HCT116 (cell line): ENCODE results near the gene TEF. TPM values are rescaled to one million over a fixed set of nuclear protein-coding genes. Genes with fewer than 3 reads are reported as not detected.

Source experiments
- ATAC-seq: fragments of 200-7000 bp; cut with Tn5 transposase; 2 replicates; pipeline ENCODE4 v1.9.1; 2020; ENCODE audit warnings: mild to moderate bottlenecking, moderate library complexity
- BruUV-seq: library from RNA; stranded (reverse); fragments of 400-500 nt; replicated peaks from 2 replicates; lab custom pipeline; 2021; lab: Mats Ljungman, UMichigan
- CTCF ChIA-PET: fragments of 300-600 bp; sonication (Branson Sonifier 250); formaldehyde crosslinking; loops from one replicate; lab custom pipeline; 2021; ENCODE audit warnings: antibody characterized with exemption; lab: Charles Lee
- POLR2A ChIA-PET: fragments of 300-600, 350-600 bp; sonication (Branson Sonifier 250); formaldehyde crosslinking; loops from one replicate; lab custom pipeline; 2021; ENCODE audit warnings: antibody characterized with exemption; lab: Charles Lee
- RAD21 ChIA-PET, 2 experiments: fragments of 300-600 bp; sonication (Branson Sonifier 250); formaldehyde crosslinking; loops; one replicate each; lab custom pipeline; 2023; ENCODE audit warnings: low total read pairs in 2 of 2; ENCODE audit not compliant: uncharacterized antibody in 2 of 2, unreplicated experiment in 2 of 2, low non-redundant PET in 1 of 2; lab: Charles Lee
- DNase-seq: peaks from one replicate; pipeline ENCODE4 v3.0.0-alpha.2; 2010; ENCODE audit warnings: low read depth, low spot score
- H2AFZ ChIP-seq: fragments of 200-600 bp; shearing (Covaris generic), sonication (generic); 2 replicates; pipeline ENCODE4 v1.6.1; 2017; ENCODE audit warnings: low read depth, mixed run types, mixed read lengths, antibody characterized with exemption, low read length; ENCODE audit not compliant: poor library complexity, severe bottlenecking
- H3K27ac ChIP-seq: 2 replicates; pipeline ENCODE4 v1.5.1; 2012; ENCODE audit warnings: low read depth, low read length
- H3K27me3 ChIP-seq: fragments of 200-600 bp; sonication (generic); 2 replicates; pipeline ENCODE4 v1.6.1; 2016; ENCODE audit warnings: mixed run types, low read length, mixed read lengths; ENCODE audit not compliant: insufficient read depth
- H3K36me3 ChIP-seq, 2 experiments: fragments of 200-500 bp in 1 of 2; fragments of 200-600 bp in 1 of 2; sonication (Bioruptor generic) in 1 of 2; sonication (generic) in 1 of 2; 2 replicates each; pipeline versions ENCODE4 v1.5.1 to v1.6.1; 2014 to 2016; ENCODE audit warnings: low read length in 2 of 2, inconsistent platforms in 1 of 2, mixed read lengths in 1 of 2, mixed run types in 1 of 2; ENCODE audit not compliant: insufficient read depth in 2 of 2, control insufficient read depth in 1 of 2
- H3K4me1 ChIP-seq, 2 experiments: fragments of 200-600 bp in 1 of 2; sonication (generic) in 1 of 2; 2 replicates each; pipeline versions ENCODE4 v1.5.1 to v1.6.1; 2012 to 2017; ENCODE audit warnings: low read length in 2 of 2, inconsistent platforms in 1 of 2, mild to moderate bottlenecking in 1 of 2, mixed read lengths in 1 of 2, mixed run types in 1 of 2, moderate library complexity in 1 of 2; ENCODE audit not compliant: insufficient read depth in 2 of 2, control insufficient read depth in 1 of 2
- H3K4me2 ChIP-seq: fragments of 200-600 bp; sonication (generic); 2 replicates; pipeline ENCODE4 v1.6.1; 2017; ENCODE audit warnings: mixed run types, low read length, mixed read lengths
- H3K4me3 ChIP-seq, 2 experiments: fragments of 200-600 bp in 1 of 2; sonication (generic) in 1 of 2; replicated peaks in 1 of 2; 2 replicates each; pipeline ENCODE4 v1.5.1; 2011 to 2016; ENCODE audit warnings: low read length in 2 of 2, control low read depth in 1 of 2, low read depth in 1 of 2, mild to moderate bottlenecking in 1 of 2, mixed read lengths in 1 of 2, mixed run types in 1 of 2
- H3K79me2 ChIP-seq: fragments of 200-600 bp; sonication (generic); 2 replicates; pipeline ENCODE4 v1.6.1; 2017; ENCODE audit warnings: mild to moderate bottlenecking, mixed run types, low read length, moderate library complexity, mixed read lengths; ENCODE audit not compliant: insufficient read depth
- H3K9ac ChIP-seq: fragments of 200-600 bp; sonication (generic); 2 replicates; pipeline ENCODE4 v1.6.1; 2016; ENCODE audit warnings: low read length, mixed read lengths
- H3K9me2 ChIP-seq: fragments of 200-600 bp; sonication (generic), shearing (Covaris generic); 2 replicates; pipeline ENCODE4 v1.6.1; 2017; ENCODE audit warnings: mixed run types, mild to moderate bottlenecking, moderate library complexity; ENCODE audit not compliant: insufficient read depth
- H3K9me3 ChIP-seq, 2 experiments: fragments of 200-500 bp in 1 of 2; fragments of 200-600 bp in 1 of 2; sonication (Bioruptor generic) in 1 of 2; sonication (generic) in 1 of 2; 2 replicates each; pipeline ENCODE4 v1.6.1; 2014 to 2017; ENCODE audit warnings: low read length in 2 of 2, mixed read lengths in 2 of 2, inconsistent platforms in 1 of 2, low read depth in 1 of 2, mild to moderate bottlenecking in 1 of 2, mixed run types in 1 of 2, moderate library complexity in 1 of 2; ENCODE audit not compliant: control insufficient read depth in 1 of 2, insufficient read depth in 1 of 2
- H4K20me1 ChIP-seq: fragments of 200-600 bp; sonication (generic), shearing (Covaris generic); 2 replicates; pipeline ENCODE4 v1.6.1; 2017; ENCODE audit warnings: mixed run types, mild to moderate bottlenecking, moderate library complexity; ENCODE audit not compliant: insufficient read depth
- EGR1 ChIP-seq: IDR thresholded peaks from 2 replicates; pipeline ENCODE4 v1.6.1; 2012; ENCODE audit warnings: low read depth
- EZH2 ChIP-seq: fragments of 200-600 bp; sonication (generic); IDR thresholded peaks from 2 replicates; pipeline ENCODE4 v1.6.1; 2017; ENCODE audit warnings: antibody characterized with exemption, mixed run types
- FOSL1 ChIP-seq: IDR thresholded peaks from 2 replicates; pipeline ENCODE4 v1.6.1; 2012; ENCODE audit warnings: low read depth
- RAD21 ChIP-seq: IDR thresholded peaks from 2 replicates; pipeline ENCODE4 v1.6.1; 2012; ENCODE audit warnings: low read depth, mild to moderate bottlenecking
- SIN3A ChIP-seq: IDR thresholded peaks from 2 replicates; pipeline ENCODE4 v1.6.1; 2012; ENCODE audit warnings: low read depth
- SP1 ChIP-seq: IDR thresholded peaks from 2 replicates; pipeline ENCODE4 v1.6.1; 2012; ENCODE audit warnings: low read depth
- SRF ChIP-seq: IDR thresholded peaks from 2 replicates; pipeline ENCODE4 v1.6.1; 2012; ENCODE audit warnings: low read depth
- TCF7L2 ChIP-seq: IDR thresholded peaks from 2 replicates; pipeline ENCODE4 v1.7.0; 2011; ENCODE audit warnings: borderline replicate concordance, inconsistent platforms; ENCODE audit not compliant: insufficient read depth, insufficient read length; ENCODE audit errors: extremely low read depth
- ZFX ChIP-seq: fragments of 450-650 bp; IDR thresholded peaks from 2 replicates; pipeline ENCODE4 v1.6.1; 2017
- ZNF274 ChIP-seq: fragments of 200-500 bp; sonication (Bioruptor generic); IDR thresholded peaks from 2 replicates; pipeline ENCODE4 v1.6.1; 2014; ENCODE audit warnings: mild to moderate bottlenecking, low read depth, low read length, inconsistent platforms
- intact Hi-C: fragments of 100-400 bp; cut with micrococcal nuclease; formaldehyde crosslinking; loops from 2 replicates; pipeline ENCODE4 v1.10.0; 2022
- total RNA-seq: library from RNA; stranded (reverse); gene quantifications from one replicate; pipeline ENCODE4 v1.2.1, GENCODE V29; 2021; ENCODE audit not compliant: unreplicated experiment
- TF ChIP-seq, protein P1 (sequence below): IDR thresholded peaks from 2 replicates; pipeline ENCODE4 v1.6.1; 2012; ENCODE audit warnings: low read depth
- TF ChIP-seq, protein P2 (sequence below): IDR thresholded peaks from 2 replicates; pipeline ENCODE4 v1.6.1; 2012
- TF ChIP-seq, protein P3 (sequence below): IDR thresholded peaks from 2 replicates; pipeline ENCODE4 v1.6.1; 2011; ENCODE audit warnings: mild to moderate bottlenecking, low read length, moderate library complexity; ENCODE audit not compliant: insufficient replicate concordance; ENCODE audit errors: extremely low read depth
- TF ChIP-seq, protein P4 (sequence below): IDR thresholded peaks from 2 replicates; pipeline ENCODE4 v1.6.1; 2012

TEF gene
- total RNA-seq, 1 experiment from 2014 or later = 16.5 TPM

DNA sequence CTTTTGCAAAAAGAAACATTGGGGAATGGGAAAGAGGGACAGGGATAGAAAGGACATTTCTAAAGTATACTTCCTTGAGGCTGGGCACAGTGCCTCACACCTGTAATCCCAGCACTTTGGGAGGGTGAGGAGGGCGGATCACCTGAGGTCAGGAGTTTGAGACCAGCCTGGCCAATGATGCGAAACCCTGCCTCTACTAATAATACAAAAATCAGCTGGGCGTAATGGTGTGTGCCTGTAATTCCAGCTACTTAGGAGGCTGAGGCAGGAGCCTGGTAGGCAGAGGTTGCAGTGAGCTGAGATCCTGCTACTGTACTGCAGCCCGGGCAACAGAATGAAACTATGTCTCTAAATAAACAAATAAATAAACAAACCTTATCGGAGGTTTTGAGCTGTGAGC lies 16.3 kb upstream of the TEF start:
- POLR2A ChIA-PET = interaction anchor here (0.8 kb wide), 1 partner anchor 16 kb away, joined by 3 read pairs; the partner anchor contains the start of gene TEF
- ATAC-seq = no peak
- no peaks in the 10 kb centered on the region for H3K27me3 ChIP-seq
- H3K9ac ChIP-seq = no peak overlapping the region
- no peaks in the 10 kb centered on the region for H3K9me3 ChIP-seq
- intact Hi-C loops = no loop called here
- no peak overlapping the region for H2AFZ ChIP-seq
- CTCF ChIA-PET = no interaction called here
- no peak overlapping the region for H3K27ac ChIP-seq
- no peaks in the 10 kb centered on the region for H4K20me1 ChIP-seq
- no peaks in the 10 kb centered on the region for H3K79me2 ChIP-seq
- TF ChIP-seq, protein P1, sequence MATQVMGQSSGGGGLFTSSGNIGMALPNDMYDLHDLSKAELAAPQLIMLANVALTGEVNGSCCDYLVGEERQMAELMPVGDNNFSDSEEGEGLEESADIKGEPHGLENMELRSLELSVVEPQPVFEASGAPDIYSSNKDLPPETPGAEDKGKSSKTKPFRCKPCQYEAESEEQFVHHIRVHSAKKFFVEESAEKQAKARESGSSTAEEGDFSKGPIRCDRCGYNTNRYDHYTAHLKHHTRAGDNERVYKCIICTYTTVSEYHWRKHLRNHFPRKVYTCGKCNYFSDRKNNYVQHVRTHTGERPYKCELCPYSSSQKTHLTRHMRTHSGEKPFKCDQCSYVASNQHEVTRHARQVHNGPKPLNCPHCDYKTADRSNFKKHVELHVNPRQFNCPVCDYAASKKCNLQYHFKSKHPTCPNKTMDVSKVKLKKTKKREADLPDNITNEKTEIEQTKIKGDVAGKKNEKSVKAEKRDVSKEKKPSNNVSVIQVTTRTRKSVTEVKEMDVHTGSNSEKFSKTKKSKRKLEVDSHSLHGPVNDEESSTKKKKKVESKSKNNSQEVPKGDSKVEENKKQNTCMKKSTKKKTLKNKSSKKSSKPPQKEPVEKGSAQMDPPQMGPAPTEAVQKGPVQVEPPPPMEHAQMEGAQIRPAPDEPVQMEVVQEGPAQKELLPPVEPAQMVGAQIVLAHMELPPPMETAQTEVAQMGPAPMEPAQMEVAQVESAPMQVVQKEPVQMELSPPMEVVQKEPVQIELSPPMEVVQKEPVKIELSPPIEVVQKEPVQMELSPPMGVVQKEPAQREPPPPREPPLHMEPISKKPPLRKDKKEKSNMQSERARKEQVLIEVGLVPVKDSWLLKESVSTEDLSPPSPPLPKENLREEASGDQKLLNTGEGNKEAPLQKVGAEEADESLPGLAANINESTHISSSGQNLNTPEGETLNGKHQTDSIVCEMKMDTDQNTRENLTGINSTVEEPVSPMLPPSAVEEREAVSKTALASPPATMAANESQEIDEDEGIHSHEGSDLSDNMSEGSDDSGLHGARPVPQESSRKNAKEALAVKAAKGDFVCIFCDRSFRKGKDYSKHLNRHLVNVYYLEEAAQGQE = no peak
- no peak for TF ChIP-seq FOSL1
- TF ChIP-seq EGR1 = no peak
- TF ChIP-seq, protein P2, sequence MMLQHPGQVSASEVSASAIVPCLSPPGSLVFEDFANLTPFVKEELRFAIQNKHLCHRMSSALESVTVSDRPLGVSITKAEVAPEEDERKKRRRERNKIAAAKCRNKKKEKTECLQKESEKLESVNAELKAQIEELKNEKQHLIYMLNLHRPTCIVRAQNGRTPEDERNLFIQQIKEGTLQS = no peak
- TF ChIP-seq, protein P3, sequence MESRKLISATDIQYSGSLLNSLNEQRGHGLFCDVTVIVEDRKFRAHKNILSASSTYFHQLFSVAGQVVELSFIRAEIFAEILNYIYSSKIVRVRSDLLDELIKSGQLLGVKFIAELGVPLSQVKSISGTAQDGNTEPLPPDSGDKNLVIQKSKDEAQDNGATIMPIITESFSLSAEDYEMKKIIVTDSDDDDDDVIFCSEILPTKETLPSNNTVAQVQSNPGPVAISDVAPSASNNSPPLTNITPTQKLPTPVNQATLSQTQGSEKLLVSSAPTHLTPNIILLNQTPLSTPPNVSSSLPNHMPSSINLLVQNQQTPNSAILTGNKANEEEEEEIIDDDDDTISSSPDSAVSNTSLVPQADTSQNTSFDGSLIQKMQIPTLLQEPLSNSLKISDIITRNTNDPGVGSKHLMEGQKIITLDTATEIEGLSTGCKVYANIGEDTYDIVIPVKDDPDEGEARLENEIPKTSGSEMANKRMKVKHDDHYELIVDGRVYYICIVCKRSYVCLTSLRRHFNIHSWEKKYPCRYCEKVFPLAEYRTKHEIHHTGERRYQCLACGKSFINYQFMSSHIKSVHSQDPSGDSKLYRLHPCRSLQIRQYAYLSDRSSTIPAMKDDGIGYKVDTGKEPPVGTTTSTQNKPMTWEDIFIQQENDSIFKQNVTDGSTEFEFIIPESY = no peak
- no peak for TF ChIP-seq ZFX
- no peak for TF ChIP-seq EZH2
- TF ChIP-seq RAD21 = no peak
- no peak for TF ChIP-seq SRF
- TF ChIP-seq, protein P4, sequence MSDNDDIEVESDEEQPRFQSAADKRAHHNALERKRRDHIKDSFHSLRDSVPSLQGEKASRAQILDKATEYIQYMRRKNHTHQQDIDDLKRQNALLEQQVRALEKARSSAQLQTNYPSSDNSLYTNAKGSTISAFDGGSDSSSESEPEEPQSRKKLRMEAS = no peak
- no peak for TF ChIP-seq ZNF274
- TF ChIP-seq TCF7L2 = no peak
- no peak for TF ChIP-seq SIN3A
- TF ChIP-seq SP1 = no peak
- no TSS peak for BruUV-seq
- no peak overlapping the region for H3K4me3 ChIP-seq
- no peaks in the 10 kb centered on the region for H3K9me2 ChIP-seq
- H3K36me3 ChIP-seq = no peaks in the 10 kb centered on the region
- peaks cover 17 to 26% of the 10 kb centered on the region in 2 experiments for H3K4me1 ChIP-seq
- RAD21 ChIA-PET = no interaction called here
- no peak for DNase-seq
- H3K4me2 ChIP-seq = no peak overlapping the region
